ENCODE measurements around the gene PFKFB3.

The PFKFB3 gene

DNA sequence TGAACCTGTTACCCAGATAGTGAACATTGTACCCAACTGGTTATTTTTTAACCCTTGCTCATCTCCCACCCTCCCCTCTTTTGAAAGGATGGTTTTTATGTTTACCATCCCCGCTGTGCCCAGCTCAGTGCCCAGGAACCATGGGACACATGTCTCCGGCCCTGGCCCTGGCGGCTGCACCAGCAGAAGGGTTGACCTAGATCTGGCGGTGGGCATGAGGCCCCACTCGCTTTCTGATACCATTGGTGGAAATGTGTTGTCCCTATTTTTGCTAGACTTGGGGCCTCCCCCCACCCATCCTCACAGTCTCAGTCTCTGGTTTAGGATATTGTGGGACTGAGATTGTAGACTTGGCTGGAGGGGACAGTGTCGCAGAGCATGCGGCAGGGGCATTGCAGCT is 11.9 kb downstream of the PFKFB3 start:
- no peak for DNase-seq (ENCODE audit: low read depth)
- no peak overlapping the region for H3K4me3 ChIP-seq (ENCODE audit: low read depth, low read length)
- no peak for TF ChIP-seq CTCF (IDR thresholded peaks at IDR 0.05; ENCODE audit: control insufficient read depth, extremely low read depth, insufficient read depth)

DNA sequence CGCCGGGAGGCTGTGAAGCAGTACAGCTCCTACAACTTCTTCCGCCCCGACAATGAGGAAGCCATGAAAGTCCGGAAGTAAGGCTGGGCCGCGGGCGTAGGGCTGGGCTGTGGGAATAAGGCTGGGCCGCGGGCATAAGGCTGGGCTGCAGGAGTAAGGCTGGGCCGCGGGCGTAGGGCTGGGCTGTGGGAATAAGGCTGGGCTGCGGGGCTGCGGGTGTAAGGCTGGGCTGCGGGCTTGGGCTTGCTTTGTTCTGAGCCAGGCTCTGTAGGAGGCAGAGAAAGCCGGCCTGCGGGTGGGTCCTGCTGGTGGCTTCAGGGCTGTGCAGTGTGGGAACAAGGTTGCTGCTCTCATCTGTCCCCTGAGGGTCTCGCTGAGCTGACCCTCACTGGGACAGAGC is 12.5 kb downstream of the PFKFB3 start:
- DNase-seq (ENCODE audit: low read depth): no peak
- no peak overlapping the region for H3K4me3 ChIP-seq (ENCODE audit: low read depth, low read length)
- no peak for TF ChIP-seq CTCF (IDR thresholded peaks at IDR 0.05; ENCODE audit: control insufficient read depth, extremely low read depth, insufficient read depth)

DNA sequence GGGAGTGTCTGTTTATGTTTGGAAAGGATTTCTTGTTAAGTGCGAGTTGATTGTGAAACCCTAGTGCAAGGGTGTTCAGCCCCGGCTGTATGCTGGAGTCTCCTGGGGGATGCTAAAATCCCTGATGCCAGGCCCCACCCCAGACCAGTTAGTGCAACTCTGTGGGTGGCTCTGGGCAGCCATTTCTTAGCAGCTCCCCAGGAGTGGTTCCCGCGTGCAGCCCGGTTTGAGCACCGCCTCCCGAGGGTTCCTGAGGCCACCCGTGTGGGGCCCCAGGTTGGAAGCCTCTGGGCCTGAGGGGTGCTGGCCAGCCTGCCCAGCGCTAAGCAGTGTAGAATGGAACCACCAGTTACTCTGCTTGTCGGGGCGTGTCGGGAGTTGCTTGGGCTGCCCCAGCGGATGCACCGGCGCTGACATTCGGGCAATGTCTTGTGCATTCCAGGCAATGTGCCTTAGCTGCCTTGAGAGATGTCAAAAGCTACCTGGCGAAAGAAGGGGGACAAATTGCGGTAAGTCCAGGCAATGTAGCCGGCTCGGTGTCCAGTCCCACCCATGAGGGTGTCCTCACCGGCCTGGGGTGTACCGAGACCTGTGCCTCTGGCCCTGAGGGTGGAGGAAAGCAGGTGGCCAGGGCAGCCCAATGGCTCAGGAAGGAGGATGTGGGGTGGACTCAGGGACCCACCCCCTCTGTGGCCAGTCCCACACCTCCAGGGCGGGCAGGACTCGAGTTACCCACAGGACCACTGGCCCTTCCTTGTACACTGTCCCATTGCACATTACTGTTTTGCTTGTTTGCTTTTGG is 13.2 kb downstream of the PFKFB3 start:
- DNase-seq (ENCODE audit: low read depth): no peak
- no peak for TF ChIP-seq CTCF (IDR thresholded peaks at IDR 0.05; ENCODE audit: control insufficient read depth, extremely low read depth, insufficient read depth)
- H3K4me3 ChIP-seq (ENCODE audit: low read depth, low read length): no peak overlapping the region

DNA sequence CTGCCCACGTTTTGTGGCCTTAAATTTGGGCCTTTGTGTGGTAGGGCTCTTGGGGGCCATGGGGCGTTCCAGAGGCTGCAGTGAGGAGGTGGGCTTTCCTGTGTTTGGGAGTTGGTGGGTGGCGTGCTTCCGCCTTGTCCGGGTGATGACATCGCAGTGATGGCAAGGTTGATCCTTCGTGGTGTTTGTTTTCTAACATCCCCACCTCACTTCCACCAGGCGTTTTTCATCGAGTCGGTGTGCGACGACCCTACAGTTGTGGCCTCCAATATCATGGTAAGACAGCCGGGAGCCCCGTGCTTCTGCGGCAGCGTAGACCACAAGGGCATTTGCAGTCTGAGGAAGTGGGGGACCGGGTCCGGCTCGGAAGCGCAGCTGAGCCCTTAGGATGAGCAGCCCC is 14.2 kb downstream of the PFKFB3 start:
- no peak for TF ChIP-seq CTCF (IDR thresholded peaks at IDR 0.05; ENCODE audit: control insufficient read depth, extremely low read depth, insufficient read depth)
- no peak overlapping the region for H3K4me3 ChIP-seq (ENCODE audit: low read depth, low read length)
- no peak for DNase-seq (ENCODE audit: low read depth)

DNA sequence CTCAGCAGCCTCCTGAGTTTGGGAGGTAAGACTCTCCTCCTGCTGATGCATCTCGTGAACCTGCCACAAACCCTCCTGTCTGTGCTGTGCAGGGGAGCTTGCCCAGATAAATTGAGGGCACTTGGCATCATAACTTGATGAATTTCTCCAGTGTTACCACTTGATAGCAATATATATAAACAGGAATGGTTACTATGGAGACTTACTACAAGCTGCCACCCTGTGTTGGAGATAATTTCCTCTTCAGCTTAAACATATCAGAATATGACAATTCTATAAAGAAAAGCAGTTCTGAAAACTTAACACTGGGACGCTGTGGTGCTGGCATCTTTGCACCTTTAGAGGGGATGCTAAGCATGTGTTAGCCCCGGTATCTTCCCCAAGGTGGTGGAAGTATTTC is 14.9 kb downstream of the PFKFB3 start:
- TF ChIP-seq CTCF (IDR thresholded peaks at IDR 0.05; ENCODE audit: control insufficient read depth, extremely low read depth, insufficient read depth): no peak
- H3K4me3 ChIP-seq (ENCODE audit: low read depth, low read length): no peak overlapping the region
- no peak for DNase-seq (ENCODE audit: low read depth)

GRCh38 chr10:6218692-6219493 is 16.2 kb downstream of the PFKFB3 start:
- no peak for DNase-seq (ENCODE audit: low read depth)

More at GRCh38 chr10:6218692-6219493, 16.2 kb downstream of the PFKFB3 start:
- H3K4me3 ChIP-seq (ENCODE audit: low read depth, low read length): no peak overlapping the region
- no peak for TF ChIP-seq CTCF (IDR thresholded peaks at IDR 0.05; ENCODE audit: control insufficient read depth, extremely low read depth, insufficient read depth)

Measured in LNCaP clone FGC (cell line).